OCI-LY7 (cell line): ENCODE measurements around the gene NFX1. TPM values are rescaled to one million over a fixed set of nuclear protein-coding genes. Genes with fewer than 3 reads are reported as not detected.

Experiments
- BruUV-seq: library from RNA; stranded (reverse); fragments of 400-500 nt; replicated peaks from 2 replicates; lab custom pipeline; 2021; lab: Mats Ljungman, UMichigan
- CTCF ChIA-PET: fragments of 300-600 bp; sonication (Branson Sonifier 250); formaldehyde crosslinking; loops from one replicate; lab custom pipeline; 2022; ENCODE audit warnings: antibody characterized with exemption; ENCODE audit not compliant: unreplicated experiment; lab: Charles Lee
- POLR2A ChIA-PET: fragments of 300-600 bp; sonication (Branson Sonifier 250); formaldehyde crosslinking; loops from one replicate; lab custom pipeline; 2022; ENCODE audit warnings: antibody characterized with exemption; lab: Charles Lee
- DNase-seq: peaks from one replicate; pipeline ENCODE4 v3.0.0-alpha.2; 2015; ENCODE audit warnings: low spot score
- H2AFZ ChIP-seq: fragments of 200-600 bp; sonication (generic), shearing (Covaris generic); 2 replicates; pipeline ENCODE4 v1.6.1; 2014; ENCODE audit warnings: mild to moderate bottlenecking, antibody characterized with exemption, low read length, moderate library complexity
- H3K27ac ChIP-seq: fragments of 200-600 bp; sonication (generic); 2 replicates; pipeline ENCODE4 v1.5.1; 2014; ENCODE audit warnings: mixed run types, low read depth, mild to moderate bottlenecking, moderate library complexity, low read length, inconsistent platforms; ENCODE audit not compliant: poor library complexity, severe bottlenecking
- H3K36me3 ChIP-seq: fragments of 200-600 bp; sonication (generic); 2 replicates; pipeline ENCODE4 v1.6.1; 2014; ENCODE audit warnings: mild to moderate bottlenecking, antibody characterized with exemption, low read length, moderate library complexity, mixed read lengths; ENCODE audit not compliant: insufficient read depth
- H3K4me1 ChIP-seq: fragments of 200-600 bp; sonication (generic); 2 replicates; pipeline ENCODE4 v1.5.1; 2014; ENCODE audit warnings: mild to moderate bottlenecking, low read length; ENCODE audit not compliant: insufficient read depth, poor library complexity, severe bottlenecking
- H3K4me2 ChIP-seq: fragments of 200-600 bp; sonication (generic); 2 replicates; pipeline ENCODE4 v1.6.1; 2014; ENCODE audit warnings: mild to moderate bottlenecking, low read length
- H3K4me3 ChIP-seq: fragments of 200-600 bp; sonication (generic); 2 replicates; pipeline ENCODE4 v1.5.1; 2014; ENCODE audit warnings: mild to moderate bottlenecking, low read depth, low read length; ENCODE audit not compliant: poor library complexity, severe bottlenecking
- H3K79me2 ChIP-seq: fragments of 200-600 bp; sonication (generic); 2 replicates; pipeline ENCODE4 v1.6.1; 2016; ENCODE audit warnings: low read depth, mild to moderate bottlenecking, low read length, moderate library complexity, mixed read lengths; ENCODE audit not compliant: insufficient read depth
- H3K9me2 ChIP-seq: fragments of 200-600 bp; sonication (generic); 2 replicates; pipeline ENCODE4 v1.6.1; 2016; ENCODE audit warnings: mild to moderate bottlenecking, low read length, mixed read lengths; ENCODE audit not compliant: insufficient read depth
- H3K9me3 ChIP-seq: fragments of 200-600 bp; sonication (generic); 2 replicates; pipeline ENCODE4 v1.6.1; 2014; ENCODE audit warnings: mild to moderate bottlenecking, mixed run types, low read length, mixed read lengths
- H4K20me1 ChIP-seq: fragments of 200-600 bp; sonication (generic); 2 replicates; pipeline ENCODE4 v1.6.1; 2014; ENCODE audit warnings: mild to moderate bottlenecking, antibody characterized with exemption, low read length, moderate library complexity, mixed read lengths; ENCODE audit not compliant: insufficient read depth
- CTCF ChIP-seq: fragments of 200-600 bp; sonication (generic); conservative IDR thresholded peaks from 2 replicates; pipeline ENCODE4 v1.5.1; 2014; ENCODE audit warnings: mild to moderate bottlenecking, antibody characterized with exemption, low read length, moderate library complexity, mixed read lengths
- EZH2phosphoT487 ChIP-seq: fragments of 200-600 bp; sonication (generic); IDR thresholded peaks from 2 replicates; pipeline ENCODE4 v1.6.1; 2018; ENCODE audit warnings: low read depth, borderline replicate concordance, mild to moderate bottlenecking, mixed run types, antibody characterized with exemption, low read length, moderate library complexity, mixed read lengths
- intact Hi-C: fragments of 100-400 bp; cut with micrococcal nuclease; formaldehyde crosslinking; loops from one replicate; pipeline ENCODE4 v1.10.0; 2022; ENCODE audit not compliant: unreplicated experiment
- total RNA-seq, 2 experiments: library from RNA; depleted of rRNA in 1 of 2; stranded (reverse); fragments of >200 nt in 1 of 2; shearing (Covaris generic) in 1 of 2; gene quantifications; 2 replicates each; pipeline ENCODE4 v1.2.3, GENCODE V29; 2014 to 2022

NFX1 gene
- total RNA-seq, 2 experiments from 2014 or later: 32.3 to 58.3 TPM

- POLR2A ChIA-PET: interaction anchor here (0.6 to 1.3 kb wide), 3 partner anchors 12 to 249 kb away, joined by 3 to 6 read pairs (median 4); no protein-coding TSS in a partner anchor
- no TSS peak for BruUV-seq
- intact Hi-C loops: loop anchor here (5.0 kb wide), 1 partner anchor 83 kb away; no protein-coding TSS in a partner anchor
- Histone ChIP-seq H3K4me3 (peak overlapping the region; percentile 88), H3K9me2 (no peaks in the 10 kb centered on the region), H3K4me2 (peak overlapping the region; percentile 76), H3K4me1 (peaks cover 47% of the 10 kb centered on the region), H2AFZ (no peak overlapping the region), H3K36me3 (peaks cover 23% of the 10 kb centered on the region), H4K20me1 (no peaks in the 10 kb centered on the region), H3K79me2 (peaks cover 36% of the 10 kb centered on the region), H3K27ac (peak overlapping the region; percentile 97), H3K9me3 (no peaks in the 10 kb centered on the region)
- TF ChIP-seq EZH2phosphoT487: no peak
- no peak for TF ChIP-seq CTCF
- CTCF ChIA-PET: no interaction called here
- DNase-seq: no peak
Measured at GRCh38 chr9:33288828-33289483, 1.4 kb upstream of the NFX1 start.

GRCh38 chr9:33289496-33289895 is 820 bp upstream of the NFX1 start:
- POLR2A ChIA-PET: interaction anchor here (0.6 to 1.3 kb wide), 10 partner anchors 9 to 265 kb away, joined by 3 to 6 read pairs (median 4); partner anchors contain the start of genes BAG1, CHMP5 and DNAJA1
- H3K27ac ChIP-seq: peak overlapping the region; percentile 97
- no peak for DNase-seq
- no peaks in the 10 kb centered on the region for H3K9me3 ChIP-seq
- no peak for TF ChIP-seq EZH2phosphoT487
- TF ChIP-seq CTCF: no peak
- no peaks in the 10 kb centered on the region for H3K9me2 ChIP-seq
- peaks cover 28% of the 10 kb centered on the region for H3K36me3 ChIP-seq
- no peak overlapping the region; the same call in 1 of the 2 replicates for H2AFZ ChIP-seq
- CTCF ChIA-PET: no interaction called here
- H3K4me2 ChIP-seq: peak overlapping the region; percentile 76
- intact Hi-C loops: loop anchor here (5.0 kb wide), 1 partner anchor 83 kb away; no protein-coding TSS in a partner anchor
- no peaks in the 10 kb centered on the region for H4K20me1 ChIP-seq
- H3K79me2 ChIP-seq: peaks cover 41% of the 10 kb centered on the region
- BruUV-seq: no TSS peak
- H3K4me3 ChIP-seq: peak overlapping the region; percentile 88
- peaks cover 53% of the 10 kb centered on the region for H3K4me1 ChIP-seq

GRCh38 chr9:33289936-33290246 is 425 bp upstream of the NFX1 start:
- peaks cover 32% of the 10 kb centered on the region for H3K36me3 ChIP-seq
- TSS peak; percentile 100 for BruUV-seq

More at GRCh38 chr9:33289936-33290246, 425 bp upstream of the NFX1 start:
- Histone ChIP-seq H3K27ac (peak overlapping the region; percentile 97), H4K20me1 (no peaks in the 10 kb centered on the region), H2AFZ (peak overlapping the region; percentile 56; the same call in 1 of the 2 replicates), H3K4me1 (peaks cover 57% of the 10 kb centered on the region), H3K9me3 (no peaks in the 10 kb centered on the region), H3K4me3 (peak overlapping the region; percentile 88), H3K79me2 (peaks cover 45% of the 10 kb centered on the region), H3K4me2 (peak overlapping the region; percentile 76), H3K9me2 (no peaks in the 10 kb centered on the region)
- ChIA-PET POLR2A (interaction anchor here (0.6 to 1.3 kb wide), 11 partner anchors 9 to 573 kb away, joined by 3 to 7 read pairs (median 4); partner anchors contain the start of genes BAG1, CHMP5 and DNAJA1), CTCF (no interaction called here)
- no peak for TF ChIP-seq EZH2phosphoT487
- TF ChIP-seq CTCF: no peak
- DNase-seq: no peak
- intact Hi-C loops: loop anchor here (1.0 to 10.0 kb wide), 5 partner anchors 26 to 755 kb away; partner anchors contain the start of genes BAG1, NOL6 and UBAP2
